ENCODE data around the gene BTBD10. TPM values are rescaled to one million over a fixed set of nuclear protein-coding genes. Genes with fewer than 3 reads are reported as not detected.

The BTBD10 gene
- total and polyA plus RNA-seq, 2 experiments from 2014 or later, result 20.2 to 30.1 TPM

DNA sequence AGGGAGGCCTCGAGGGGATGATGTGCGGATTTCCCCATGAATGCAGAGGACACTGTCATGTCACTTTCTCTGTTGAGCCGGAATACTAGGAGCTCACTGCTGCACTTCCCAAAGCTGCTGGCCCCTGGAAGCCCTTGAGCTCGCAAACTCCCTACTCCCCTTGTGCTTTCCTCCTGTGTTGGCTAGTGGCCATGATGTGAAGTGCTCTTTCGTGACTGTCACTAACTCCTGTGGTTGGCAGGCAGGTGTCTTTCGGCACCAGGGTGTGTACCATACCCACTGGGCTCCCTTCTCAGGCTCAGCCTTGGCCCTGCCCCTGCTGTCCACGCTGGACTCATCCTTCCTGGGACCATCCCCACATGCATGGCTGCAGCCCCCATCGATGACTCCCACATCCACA is 86.2 kb downstream of the BTBD10 start:
- Histone ChIP-seq H3K27me3 (ENCODE audit: insufficient read depth) (no peaks in the 10 kb centered on the region), H3K4me3 (no peak overlapping the region), H3K9me2 (ENCODE audit: insufficient read depth) (no peaks in the 10 kb centered on the region), H3K79me2 (replicated peaks; ENCODE audit: insufficient read depth) (no peaks in the 10 kb centered on the region), H2AFZ (no peak overlapping the region), H3K4me1 (ENCODE audit: insufficient read depth) (no peaks in the 10 kb centered on the region), H3K27ac (ENCODE audit: low read depth) (no peak overlapping the region), H4K20me1 (replicated peaks; ENCODE audit: insufficient read depth) (no peaks in the 10 kb centered on the region), H3K4me2 (no peak overlapping the region), H3K36me3 (ENCODE audit: insufficient read depth) (no peaks in the 10 kb centered on the region), H3F3A (replicated peaks; ENCODE audit: low read depth) (no peaks in the 10 kb centered on the region)
- Mint-ChIP-seq H3K27ac (no peak overlapping the region), H3K27me3 (ENCODE audit: insufficient read depth, low read depth, poor library complexity) (peaks cover 4% of the 10 kb centered on the region), H3K36me3 (ENCODE audit: low read depth) (no peaks in the 10 kb centered on the region), H3K4me3 (no peak overlapping the region), H3K4me1 (peaks cover 7% of the 10 kb centered on the region), H3K9me3 (no peaks in the 10 kb centered on the region)
- no peak for TF ChIP-seq NANOG (IDR thresholded peaks at IDR 0.05; ENCODE audit: borderline replicate concordance)
- TF ChIP-seq, protein P1, sequence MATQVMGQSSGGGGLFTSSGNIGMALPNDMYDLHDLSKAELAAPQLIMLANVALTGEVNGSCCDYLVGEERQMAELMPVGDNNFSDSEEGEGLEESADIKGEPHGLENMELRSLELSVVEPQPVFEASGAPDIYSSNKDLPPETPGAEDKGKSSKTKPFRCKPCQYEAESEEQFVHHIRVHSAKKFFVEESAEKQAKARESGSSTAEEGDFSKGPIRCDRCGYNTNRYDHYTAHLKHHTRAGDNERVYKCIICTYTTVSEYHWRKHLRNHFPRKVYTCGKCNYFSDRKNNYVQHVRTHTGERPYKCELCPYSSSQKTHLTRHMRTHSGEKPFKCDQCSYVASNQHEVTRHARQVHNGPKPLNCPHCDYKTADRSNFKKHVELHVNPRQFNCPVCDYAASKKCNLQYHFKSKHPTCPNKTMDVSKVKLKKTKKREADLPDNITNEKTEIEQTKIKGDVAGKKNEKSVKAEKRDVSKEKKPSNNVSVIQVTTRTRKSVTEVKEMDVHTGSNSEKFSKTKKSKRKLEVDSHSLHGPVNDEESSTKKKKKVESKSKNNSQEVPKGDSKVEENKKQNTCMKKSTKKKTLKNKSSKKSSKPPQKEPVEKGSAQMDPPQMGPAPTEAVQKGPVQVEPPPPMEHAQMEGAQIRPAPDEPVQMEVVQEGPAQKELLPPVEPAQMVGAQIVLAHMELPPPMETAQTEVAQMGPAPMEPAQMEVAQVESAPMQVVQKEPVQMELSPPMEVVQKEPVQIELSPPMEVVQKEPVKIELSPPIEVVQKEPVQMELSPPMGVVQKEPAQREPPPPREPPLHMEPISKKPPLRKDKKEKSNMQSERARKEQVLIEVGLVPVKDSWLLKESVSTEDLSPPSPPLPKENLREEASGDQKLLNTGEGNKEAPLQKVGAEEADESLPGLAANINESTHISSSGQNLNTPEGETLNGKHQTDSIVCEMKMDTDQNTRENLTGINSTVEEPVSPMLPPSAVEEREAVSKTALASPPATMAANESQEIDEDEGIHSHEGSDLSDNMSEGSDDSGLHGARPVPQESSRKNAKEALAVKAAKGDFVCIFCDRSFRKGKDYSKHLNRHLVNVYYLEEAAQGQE (IDR thresholded peaks at IDR 0.05; ENCODE audit: unreplicated experiment), result no peak
- no peak for TF ChIP-seq ZNF331 (CRISPR knock-in tag; IDR thresholded peaks at IDR 0.05; ENCODE audit: low read depth)
- no peak for TF ChIP-seq JUNB (IDR thresholded peaks at IDR 0.05; ENCODE audit: unreplicated experiment)
- no peak for TF ChIP-seq CREB1 (CRISPR knock-in tag; IDR thresholded peaks at IDR 0.05; ENCODE audit: low read depth)
- no peak for TF ChIP-seq EZH2phosphoT487 (IDR thresholded peaks at IDR 0.05; ENCODE audit: unreplicated experiment)
- TF ChIP-seq EZH2 (IDR thresholded peaks at IDR 0.05; ENCODE audit: low read depth, unreplicated experiment), result no peak
- TF ChIP-seq, protein P2, sequence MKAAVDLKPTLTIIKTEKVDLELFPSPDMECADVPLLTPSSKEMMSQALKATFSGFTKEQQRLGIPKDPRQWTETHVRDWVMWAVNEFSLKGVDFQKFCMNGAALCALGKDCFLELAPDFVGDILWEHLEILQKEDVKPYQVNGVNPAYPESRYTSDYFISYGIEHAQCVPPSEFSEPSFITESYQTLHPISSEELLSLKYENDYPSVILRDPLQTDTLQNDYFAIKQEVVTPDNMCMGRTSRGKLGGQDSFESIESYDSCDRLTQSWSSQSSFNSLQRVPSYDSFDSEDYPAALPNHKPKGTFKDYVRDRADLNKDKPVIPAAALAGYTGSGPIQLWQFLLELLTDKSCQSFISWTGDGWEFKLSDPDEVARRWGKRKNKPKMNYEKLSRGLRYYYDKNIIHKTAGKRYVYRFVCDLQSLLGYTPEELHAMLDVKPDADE (IDR thresholded peaks at IDR 0.05), result no peak
- TF ChIP-seq ZNF114 (CRISPR knock-in tag; IDR thresholded peaks at IDR 0.05), result no peak
- TF ChIP-seq POLR2AphosphoS5 (IDR thresholded peaks at IDR 0.05; ENCODE audit: low read depth), result no peak
- no peak for TF ChIP-seq STAT1 (IDR thresholded peaks at IDR 0.05; ENCODE audit: unreplicated experiment)
- no peak for ATAC-seq
- no peak for DNase-seq (ENCODE audit: low spot score)

DNA sequence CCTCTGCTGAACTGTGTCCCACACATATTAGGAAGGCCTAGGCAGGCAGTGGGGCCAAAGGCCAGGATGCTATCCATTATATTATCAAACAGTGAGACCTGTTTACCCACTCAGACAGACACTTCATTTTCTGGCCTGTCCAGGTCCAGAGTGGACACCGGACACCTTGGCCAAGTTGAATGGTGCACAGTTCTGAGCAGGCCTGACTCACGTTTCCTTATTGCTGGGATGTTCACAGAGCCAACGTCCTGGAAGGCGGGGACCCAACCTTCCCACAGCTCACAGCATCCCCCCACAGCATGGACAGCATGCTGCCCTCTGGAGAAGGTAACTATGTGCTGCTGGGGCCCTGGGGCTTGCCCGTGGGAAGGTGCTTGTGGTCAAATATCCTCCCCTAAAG is 86.6 kb downstream of the BTBD10 start:
- Mint-ChIP-seq H3K9me3 (no peaks in the 10 kb centered on the region), H3K27ac (no peak overlapping the region), H3K4me1 (peaks cover 7% of the 10 kb centered on the region), H3K27me3 (ENCODE audit: insufficient read depth, low read depth, poor library complexity) (peaks cover 4% of the 10 kb centered on the region), H3K4me3 (no peak overlapping the region), H3K36me3 (ENCODE audit: low read depth) (no peaks in the 10 kb centered on the region)
- Histone ChIP-seq H3F3A (replicated peaks; ENCODE audit: low read depth) (no peaks in the 10 kb centered on the region), H3K27ac (ENCODE audit: low read depth) (no peak overlapping the region), H3K27me3 (ENCODE audit: insufficient read depth) (no peaks in the 10 kb centered on the region), H3K4me2 (no peak overlapping the region), H3K4me1 (ENCODE audit: insufficient read depth) (no peaks in the 10 kb centered on the region), H3K4me3 (no peak overlapping the region), H2AFZ (no peak overlapping the region), H3K36me3 (ENCODE audit: insufficient read depth) (no peaks in the 10 kb centered on the region), H3K9me2 (ENCODE audit: insufficient read depth) (no peaks in the 10 kb centered on the region), H4K20me1 (replicated peaks; ENCODE audit: insufficient read depth) (no peaks in the 10 kb centered on the region), H3K79me2 (replicated peaks; ENCODE audit: insufficient read depth) (no peaks in the 10 kb centered on the region)
- ATAC-seq (no peak), DNase-seq (ENCODE audit: low spot score) (no peak)
- TF ChIP-seq ZNF331 (CRISPR knock-in tag; IDR thresholded peaks at IDR 0.05; ENCODE audit: low read depth), result no peak
- TF ChIP-seq EZH2phosphoT487 (IDR thresholded peaks at IDR 0.05; ENCODE audit: unreplicated experiment), result no peak
- TF ChIP-seq NANOG (IDR thresholded peaks at IDR 0.05; ENCODE audit: borderline replicate concordance), result no peak
- TF ChIP-seq POLR2AphosphoS5 (IDR thresholded peaks at IDR 0.05; ENCODE audit: low read depth), result no peak
- TF ChIP-seq, protein P3, sequence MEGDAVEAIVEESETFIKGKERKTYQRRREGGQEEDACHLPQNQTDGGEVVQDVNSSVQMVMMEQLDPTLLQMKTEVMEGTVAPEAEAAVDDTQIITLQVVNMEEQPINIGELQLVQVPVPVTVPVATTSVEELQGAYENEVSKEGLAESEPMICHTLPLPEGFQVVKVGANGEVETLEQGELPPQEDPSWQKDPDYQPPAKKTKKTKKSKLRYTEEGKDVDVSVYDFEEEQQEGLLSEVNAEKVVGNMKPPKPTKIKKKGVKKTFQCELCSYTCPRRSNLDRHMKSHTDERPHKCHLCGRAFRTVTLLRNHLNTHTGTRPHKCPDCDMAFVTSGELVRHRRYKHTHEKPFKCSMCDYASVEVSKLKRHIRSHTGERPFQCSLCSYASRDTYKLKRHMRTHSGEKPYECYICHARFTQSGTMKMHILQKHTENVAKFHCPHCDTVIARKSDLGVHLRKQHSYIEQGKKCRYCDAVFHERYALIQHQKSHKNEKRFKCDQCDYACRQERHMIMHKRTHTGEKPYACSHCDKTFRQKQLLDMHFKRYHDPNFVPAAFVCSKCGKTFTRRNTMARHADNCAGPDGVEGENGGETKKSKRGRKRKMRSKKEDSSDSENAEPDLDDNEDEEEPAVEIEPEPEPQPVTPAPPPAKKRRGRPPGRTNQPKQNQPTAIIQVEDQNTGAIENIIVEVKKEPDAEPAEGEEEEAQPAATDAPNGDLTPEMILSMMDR (conservative IDR thresholded peaks at IDR 0.05; ENCODE audit: low read depth in 2 of 2), result no peak
- no peak for TF ChIP-seq STAT1 (IDR thresholded peaks at IDR 0.05; ENCODE audit: unreplicated experiment)
- TF ChIP-seq, protein P2 (IDR thresholded peaks at IDR 0.05), result no peak
- TF ChIP-seq ZNF114 (CRISPR knock-in tag; IDR thresholded peaks at IDR 0.05), result no peak
- TF ChIP-seq CREB1 (CRISPR knock-in tag; IDR thresholded peaks at IDR 0.05; ENCODE audit: low read depth), result no peak
- no peak for TF ChIP-seq JUNB (IDR thresholded peaks at IDR 0.05; ENCODE audit: unreplicated experiment)
